ENCODE measurements around the gene NAV3.

GRCh38 chr12:77973579-77973978 is 142.9 kb downstream of the NAV3 start:
- no peak for TF ChIP-seq CTCF (IDR thresholded peaks at IDR 0.05)
- TF ChIP-seq POLR2AphosphoS5 (IDR thresholded peaks at IDR 0.05) = no peak
- TF ChIP-seq POLR2A (IDR thresholded peaks at IDR 0.05) = no peak

Measured in prostate gland (tissue), 2 donors.